DND-41 (cell line): Measurements from ENCODE around the gene DHRS7B.

Experiments used
- ATAC-seq: fragments of 200-7000 bp; cut with Tn5 transposase; 3 replicates; pipeline ENCODE4 v1.9.1; 2021; ENCODE audit warnings: low read depth; ENCODE audit not compliant: insufficient read depth
- DNase-seq: peaks from one replicate; pipeline ENCODE4 v3.0.0-alpha.2; 2020
- H2AFZ ChIP-seq: 2 replicates; pipeline ENCODE4 v1.6.0; 2012; ENCODE audit warnings: low read depth, low read length
- H3K27ac ChIP-seq: 2 replicates; pipeline ENCODE4 v1.5.1; 2012; ENCODE audit warnings: low read length, inconsistent platforms
- H3K27me3 ChIP-seq: fragments of 200-600 bp; sonication (generic); 2 replicates; pipeline ENCODE4 v1.6.0; 2012; ENCODE audit warnings: low read length, mild to moderate bottlenecking, inconsistent platforms; ENCODE audit not compliant: insufficient read depth, poor library complexity
- H3K36me3 ChIP-seq: 2 replicates; pipeline ENCODE4 v1.5.1; 2012; ENCODE audit warnings: low read length, inconsistent platforms; ENCODE audit not compliant: insufficient read depth
- H3K4me1 ChIP-seq: 2 replicates; pipeline ENCODE4 v1.5.1; 2012; ENCODE audit warnings: mild to moderate bottlenecking, low read length; ENCODE audit not compliant: insufficient read depth
- H3K4me2 ChIP-seq: 2 replicates; pipeline ENCODE4 v1.6.0; 2012; ENCODE audit warnings: mild to moderate bottlenecking, moderate library complexity, low read length, inconsistent platforms; ENCODE audit not compliant: insufficient read depth
- H3K4me3 ChIP-seq, 2 experiments: fragments of 200-600 bp in 1 of 2; shearing (Covaris generic) in 1 of 2; 2 replicates each; pipeline ENCODE4 v1.5.1; 2012 to 2016; ENCODE audit warnings: inconsistent platforms in 2 of 2, low read length in 2 of 2, mild to moderate bottlenecking in 2 of 2, low read depth in 1 of 2, moderate library complexity in 1 of 2
- H3K79me2 ChIP-seq: 2 replicates; pipeline ENCODE4 v1.6.0; 2012; ENCODE audit warnings: low read length, inconsistent platforms; ENCODE audit not compliant: insufficient read depth
- H3K9ac ChIP-seq: 2 replicates; pipeline ENCODE4 v1.6.0; 2012; ENCODE audit warnings: low read depth, mild to moderate bottlenecking, inconsistent platforms, low read length, moderate library complexity
- H3K9me3 ChIP-seq: 2 replicates; pipeline ENCODE4 v1.5.1; 2012; ENCODE audit warnings: low read length, moderate library complexity, mild to moderate bottlenecking, inconsistent platforms; ENCODE audit not compliant: insufficient read depth, severe bottlenecking
- H4K20me1 ChIP-seq: 2 replicates; pipeline ENCODE4 v1.6.0; 2012; ENCODE audit warnings: low read length; ENCODE audit not compliant: insufficient read depth
- EZH2 ChIP-seq: IDR thresholded peaks from 3 replicates; pipeline ENCODE4 v1.6.1; 2012; ENCODE audit warnings: borderline replicate concordance, low read depth, mild to moderate bottlenecking, moderate library complexity, low read length, inconsistent platforms; ENCODE audit not compliant: severe bottlenecking
- TF ChIP-seq, protein P1 (sequence below): IDR thresholded peaks from 2 replicates; pipeline ENCODE4 v1.5.1; 2012; ENCODE audit warnings: borderline replicate concordance, low read length, moderate library complexity, mild to moderate bottlenecking; ENCODE audit not compliant: poor library complexity, severe bottlenecking; ENCODE audit errors: extremely low read depth

DHRS7B gene

GRCh38 chr17:21170809-21171208, 44.0 kb downstream of the DHRS7B start:
- Histone ChIP-seq H3K4me3 (no peak overlapping the region), H3K4me1 (no peaks in the 10 kb centered on the region), H3K4me2 (no peak overlapping the region), H3K27ac (no peak overlapping the region), H3K27me3 (no peaks in the 10 kb centered on the region), H3K9ac (no peak overlapping the region), H2AFZ (no peak overlapping the region), H3K79me2 (peaks cover 14% of the 10 kb centered on the region), H3K9me3 (no peaks in the 10 kb centered on the region), H3K36me3 (peaks cover 14% of the 10 kb centered on the region), H4K20me1 (peaks cover 13% of the 10 kb centered on the region; the same call in 1 of the 2 replicates)
- no peak for TF ChIP-seq EZH2
- TF ChIP-seq, protein P1, sequence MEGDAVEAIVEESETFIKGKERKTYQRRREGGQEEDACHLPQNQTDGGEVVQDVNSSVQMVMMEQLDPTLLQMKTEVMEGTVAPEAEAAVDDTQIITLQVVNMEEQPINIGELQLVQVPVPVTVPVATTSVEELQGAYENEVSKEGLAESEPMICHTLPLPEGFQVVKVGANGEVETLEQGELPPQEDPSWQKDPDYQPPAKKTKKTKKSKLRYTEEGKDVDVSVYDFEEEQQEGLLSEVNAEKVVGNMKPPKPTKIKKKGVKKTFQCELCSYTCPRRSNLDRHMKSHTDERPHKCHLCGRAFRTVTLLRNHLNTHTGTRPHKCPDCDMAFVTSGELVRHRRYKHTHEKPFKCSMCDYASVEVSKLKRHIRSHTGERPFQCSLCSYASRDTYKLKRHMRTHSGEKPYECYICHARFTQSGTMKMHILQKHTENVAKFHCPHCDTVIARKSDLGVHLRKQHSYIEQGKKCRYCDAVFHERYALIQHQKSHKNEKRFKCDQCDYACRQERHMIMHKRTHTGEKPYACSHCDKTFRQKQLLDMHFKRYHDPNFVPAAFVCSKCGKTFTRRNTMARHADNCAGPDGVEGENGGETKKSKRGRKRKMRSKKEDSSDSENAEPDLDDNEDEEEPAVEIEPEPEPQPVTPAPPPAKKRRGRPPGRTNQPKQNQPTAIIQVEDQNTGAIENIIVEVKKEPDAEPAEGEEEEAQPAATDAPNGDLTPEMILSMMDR: no peak
- no peak for DNase-seq
- ATAC-seq: no peak

- ATAC-seq: no peak
- DNase-seq: no peak
- peaks cover 13% of the 10 kb centered on the region; the same call in 1 of the 2 replicates for H4K20me1 ChIP-seq
- no peak overlapping the region for H3K27ac ChIP-seq
- H3K4me3 ChIP-seq: no peak overlapping the region
- no peak overlapping the region for H2AFZ ChIP-seq
- H3K9me3 ChIP-seq: no peaks in the 10 kb centered on the region
- H3K4me1 ChIP-seq: no peaks in the 10 kb centered on the region
- TF ChIP-seq, protein P1: no peak
- no peak for TF ChIP-seq EZH2
- H3K4me2 ChIP-seq: no peak overlapping the region
- H3K79me2 ChIP-seq: peaks cover 14% of the 10 kb centered on the region
- H3K36me3 ChIP-seq: peaks cover 14% of the 10 kb centered on the region
- no peak overlapping the region for H3K9ac ChIP-seq
- no peaks in the 10 kb centered on the region for H3K27me3 ChIP-seq
Observed at GRCh38 chr17:21171309-21171922, 44.7 kb downstream of the DHRS7B start.

GRCh38 chr17:21171970-21172510, 45.3 kb downstream of the DHRS7B start:
- Histone ChIP-seq H3K4me1 (no peaks in the 10 kb centered on the region), H3K9me3 (no peaks in the 10 kb centered on the region), H4K20me1 (peaks cover 13% of the 10 kb centered on the region; the same call in 1 of the 2 replicates), H3K4me3 (no peak overlapping the region), H3K4me2 (no peak overlapping the region), H3K27me3 (no peaks in the 10 kb centered on the region), H3K79me2 (peaks cover 14% of the 10 kb centered on the region), H3K9ac (no peak overlapping the region), H2AFZ (no peak overlapping the region), H3K36me3 (peaks cover 14% of the 10 kb centered on the region), H3K27ac (no peak overlapping the region)
- DNase-seq: no peak
- ATAC-seq: no peak
- TF ChIP-seq, protein P1: no peak
- TF ChIP-seq EZH2: no peak
